ENCODE measurements around the gene TPRN. TPM values are rescaled to one million over a fixed set of nuclear protein-coding genes. Genes with fewer than 3 reads are reported as not detected.

TPRN gene
- total and polyA plus RNA-seq, 10 donors = 4.5 to 10.7 (median 7.2) TPM

GRCh38 chr9:137194388-137194787, 6.2 kb downstream of the TPRN start:
- Histone ChIP-seq H3K27ac (no peak overlapping the region), H3K27me3 (replicated peaks in 1 of 7) (peaks cover 0 to 4% (median 0%) of the 10 kb centered on the region in 7 donors), H3K4me3 (no peak overlapping the region), H3K4me1 (peaks cover 15 to 66% (median 39%) of the 10 kb centered on the region in 6 donors), H3K9me3 (no peaks in the 10 kb centered on the region), H3K36me3 (peaks cover 0 to 30% (median 14%) of the 10 kb centered on the region in 6 donors)
- WGBS, 5 donors = 75 to 91% (median 86%) methylated on average over 14 to 16 of the region's 16 CpGs; no CpG with 5 or more reads in 1 of the 5 donors
- no peak for TF ChIP-seq POLR2AphosphoS5 (IDR thresholded peaks at IDR 0.05)
- TF ChIP-seq POLR2A (IDR thresholded peaks at IDR 0.05) = no peak
- no peak for TF ChIP-seq CTCF (IDR thresholded peaks at IDR 0.05 in 8 of 11, conservative IDR thresholded peaks at IDR 0.05 in 3 of 11)
- intact Hi-C loops (cut with DNase I; ENCODE audit: low total_unique reads) = no loop called here
- no peak for DNase-seq

- TF ChIP-seq CTCF (IDR thresholded peaks at IDR 0.05 in 8 of 11, conservative IDR thresholded peaks at IDR 0.05 in 3 of 11) (no peak), POLR2A (IDR thresholded peaks at IDR 0.05) (no peak), POLR2AphosphoS5 (IDR thresholded peaks at IDR 0.05) (no peak)
- H3K27ac ChIP-seq = no peak overlapping the region
- intact Hi-C loops (cut with DNase I; ENCODE audit: low total_unique reads) = no loop called here
- DNase-seq = no peak
- peaks cover 0 to 30% (median 14%) of the 10 kb centered on the region in 6 donors for H3K36me3 ChIP-seq
- H3K4me1 ChIP-seq = peaks cover 13 to 66% (median 37%) of the 10 kb centered on the region in 6 donors
- H3K4me3 ChIP-seq = no peak overlapping the region
- WGBS, 5 donors = 77 to 93% (median 89%) methylated on average over 8 to 14 of the region's 14 CpGs
- H3K9me3 ChIP-seq = no peaks in the 10 kb centered on the region
- no peaks in the 10 kb centered on the region for H3K27me3 ChIP-seq (replicated peaks in 1 of 7)
Measured at GRCh38 chr9:137193771-137194170, 6.8 kb downstream of the TPRN start.

GRCh38 chr9:137192859-137193258, 7.7 kb downstream of the TPRN start:
- intact Hi-C loops (cut with DNase I; ENCODE audit: low total_unique reads) = no loop called here
- DNase-seq = no peak
- H3K27me3 ChIP-seq (replicated peaks in 1 of 7) = no peaks in the 10 kb centered on the region
- H3K4me1 ChIP-seq = peaks cover 13 to 62% (median 31%) of the 10 kb centered on the region in 6 donors
- H3K36me3 ChIP-seq = peaks cover 0 to 30% (median 14%) of the 10 kb centered on the region in 6 donors
- 70 to 91% (median 87%) methylated on average over 2 of the region's 2 CpGs; no CpG with 5 or more reads in 1 of the 5 donors for WGBS, 5 donors
- no peaks in the 10 kb centered on the region for H3K9me3 ChIP-seq
- peak overlapping the region in 1 of 8 donors; percentile 97 for H3K27ac ChIP-seq
- H3K4me3 ChIP-seq = no peak overlapping the region
- TF ChIP-seq POLR2A (IDR thresholded peaks at IDR 0.05) (no peak), POLR2AphosphoS5 (IDR thresholded peaks at IDR 0.05) (no peak), CTCF (IDR thresholded peaks at IDR 0.05 in 8 of 11, conservative IDR thresholded peaks at IDR 0.05 in 3 of 11) (no peak)

GRCh38 chr9:137192448-137192780, 8.1 kb downstream of the TPRN start:
- H3K27me3 ChIP-seq (replicated peaks in 1 of 7) = no peaks in the 10 kb centered on the region
- 74 to 89% (median 79%) methylated on average over 10 of the region's 10 CpGs for WGBS, 5 donors
- TF ChIP-seq POLR2AphosphoS5 (IDR thresholded peaks at IDR 0.05) = no peak
- peaks cover 18 to 62% (median 32%) of the 10 kb centered on the region in 6 donors for H3K4me1 ChIP-seq
- intact Hi-C loops (cut with DNase I; ENCODE audit: low total_unique reads) = no loop called here
- H3K9me3 ChIP-seq = no peaks in the 10 kb centered on the region
- H3K27ac ChIP-seq = peak overlapping the region in 1 of 8 donors; percentile 97
- no peak overlapping the region for H3K4me3 ChIP-seq
- DNase-seq = no peak
- peaks cover 0 to 32% (median 14%) of the 10 kb centered on the region in 6 donors for H3K36me3 ChIP-seq
